HG02610 (cell line): ENCODE data around the gene MKRN3.

Experiments used
- ATAC-seq: cut with Tn5 transposase; IDR thresholded peaks from one replicate; pipeline ENCODE4 v1.9.1; 2021; ENCODE audit warnings: mild to moderate bottlenecking, moderate library complexity; ENCODE audit not compliant: unreplicated experiment

The MKRN3 gene

DNA sequence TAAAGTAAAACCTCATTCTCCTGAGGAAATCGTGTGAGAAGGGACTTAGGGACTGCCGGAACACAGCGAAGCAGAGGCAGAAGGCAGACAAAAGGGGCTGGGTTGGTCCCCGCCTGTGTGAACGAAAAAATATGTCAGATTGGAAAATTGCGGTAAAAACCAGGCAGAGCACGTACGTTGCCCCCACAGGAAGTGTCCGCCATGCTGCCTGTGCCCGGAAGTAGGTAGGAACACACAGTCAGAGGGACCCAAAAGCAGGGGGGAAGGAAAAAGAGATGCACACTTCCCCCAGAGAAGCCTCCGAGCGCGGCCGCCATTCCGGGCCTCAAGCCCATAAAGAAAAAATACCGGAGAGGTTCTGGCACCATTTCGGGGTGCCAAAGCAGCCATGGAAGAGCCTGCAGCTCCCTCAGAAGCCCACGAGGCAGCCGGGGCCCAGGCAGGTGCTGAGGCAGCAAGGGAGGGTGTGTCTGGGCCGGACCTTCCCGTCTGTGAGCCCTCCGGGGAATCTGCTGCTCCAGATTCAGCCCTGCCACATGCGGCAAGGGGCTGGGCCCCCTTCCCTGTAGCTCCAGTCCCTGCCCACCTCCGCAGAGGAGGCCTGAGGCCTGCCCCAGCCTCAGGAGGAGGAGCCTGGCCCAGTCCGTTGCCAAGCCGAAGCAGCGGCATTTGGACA lies at the start of gene MKRN3:
Gene MKRN3, plus strand, starts transcription at position 280 of the 676 bp plus-strand sequence. Its CDS starts 109 bp downstream, at position 389.
- no peak for ATAC-seq

DNA sequence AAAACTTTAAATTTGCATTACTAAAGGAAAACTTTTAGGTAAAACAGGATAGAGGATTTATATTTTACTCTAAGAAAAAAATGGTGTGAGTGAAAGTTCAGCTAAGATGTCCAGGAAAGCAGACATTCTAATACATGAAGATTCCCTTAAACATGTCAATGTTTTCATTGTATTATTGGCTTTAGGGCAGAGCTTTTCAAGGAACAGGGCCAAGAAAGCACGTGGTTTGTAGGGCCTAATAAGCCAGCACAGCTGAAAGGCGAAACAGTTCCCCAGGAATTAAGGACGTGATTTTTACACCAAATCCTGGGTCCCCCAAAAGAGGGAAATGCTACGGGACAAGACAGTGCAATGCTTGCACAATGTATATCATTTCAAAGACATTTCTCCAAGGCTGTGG lies 48.6 kb upstream of the MKRN3 start:
- no peak for ATAC-seq

DNA sequence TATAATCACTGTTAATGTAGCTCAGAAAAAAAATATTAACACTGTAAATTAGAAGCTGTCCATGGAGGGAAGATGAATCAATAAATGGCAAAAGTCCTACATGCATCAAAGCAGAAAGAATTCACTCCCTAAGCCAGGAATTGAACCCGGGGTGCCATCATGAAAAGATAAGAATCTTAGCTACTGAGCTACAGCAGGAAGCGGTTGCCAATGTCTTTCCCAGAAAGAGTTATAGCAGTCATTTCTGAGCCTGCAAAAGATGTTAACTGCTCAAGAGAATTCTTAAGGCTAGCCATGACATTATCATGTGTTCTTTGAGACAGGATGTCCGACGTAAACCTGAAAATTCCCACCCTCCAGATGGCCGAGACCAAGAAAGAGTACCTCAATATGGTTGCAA lies 47.4 kb upstream of the MKRN3 start:
- no peak for ATAC-seq

DNA sequence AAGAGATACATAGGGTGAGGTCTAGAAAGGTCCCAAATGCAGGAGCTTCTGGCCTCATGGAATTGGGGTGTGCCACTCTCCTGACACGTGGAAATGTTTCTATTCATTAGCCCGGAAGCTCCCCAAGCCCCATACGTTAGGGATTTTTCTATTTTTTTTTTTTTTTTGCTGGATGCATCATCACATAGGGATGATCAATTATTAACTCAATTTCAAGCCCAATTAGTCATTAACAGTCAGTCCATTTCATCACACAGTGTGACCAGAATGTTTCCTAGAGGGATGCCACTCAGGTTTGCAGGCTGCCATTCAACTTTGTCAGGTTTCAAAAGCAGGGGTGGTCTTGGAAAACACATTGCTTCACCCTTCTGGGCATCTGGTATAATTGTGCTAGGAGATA lies 40.7 kb upstream of the MKRN3 start:
- ATAC-seq: no peak

DNA sequence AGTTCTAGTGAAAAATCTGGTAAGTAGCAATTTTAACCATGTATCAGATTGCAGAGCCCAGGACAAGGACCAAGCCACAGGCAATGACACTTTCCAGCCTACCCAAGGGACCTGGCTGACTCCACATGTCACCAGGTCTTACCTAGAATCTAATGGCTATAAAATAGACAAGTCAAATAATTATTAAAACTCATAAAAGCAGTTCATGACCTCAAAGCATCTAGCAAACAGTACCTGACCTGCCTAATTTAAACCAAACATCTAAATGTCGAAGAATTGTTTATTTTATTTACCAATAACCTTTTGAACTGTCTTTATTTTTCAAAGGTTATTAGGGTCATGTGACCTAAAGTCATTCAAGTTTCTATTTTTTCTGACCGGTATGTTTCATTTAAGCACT lies 35.6 kb upstream of the MKRN3 start:
- no peak for ATAC-seq

DNA sequence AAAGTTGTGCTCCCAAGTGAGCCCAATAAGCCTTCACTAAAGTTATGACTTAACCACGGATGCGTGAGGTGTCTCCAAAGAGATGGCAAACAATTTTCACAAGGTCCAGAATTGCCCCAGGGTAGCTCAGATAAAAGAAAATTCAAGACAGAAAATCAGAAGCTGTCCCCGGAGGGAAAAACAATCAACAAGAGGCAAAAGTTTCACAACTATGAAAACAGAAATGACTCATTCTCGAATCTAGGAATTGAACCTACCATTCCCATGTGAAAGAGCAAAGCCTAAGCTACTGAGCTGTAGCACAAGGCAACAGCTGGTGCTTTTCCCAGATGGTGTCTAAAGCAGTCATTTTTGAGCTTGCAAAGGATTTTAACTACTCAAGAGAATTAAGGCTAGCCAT lies 33.5 kb upstream of the MKRN3 start:
- ATAC-seq: no peak

DNA sequence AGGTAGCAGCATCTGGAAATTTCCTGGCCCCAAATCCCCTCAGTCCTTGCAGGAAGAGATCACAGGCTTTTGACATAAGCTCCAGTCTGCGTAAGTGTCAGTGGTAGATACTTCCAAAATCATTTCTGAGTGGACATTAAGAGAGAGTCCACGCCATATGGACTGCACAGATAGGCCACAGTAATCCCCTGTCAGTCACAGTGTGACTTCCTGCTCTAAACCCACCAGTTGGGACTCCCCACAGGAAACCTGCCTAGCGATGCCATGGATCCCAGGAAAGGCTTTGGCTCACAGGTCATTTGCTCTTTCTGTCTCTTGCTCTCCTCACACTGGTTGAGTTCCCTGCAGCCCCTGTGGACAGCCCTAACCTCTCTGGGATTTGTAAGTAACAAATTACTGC lies 28.8 kb upstream of the MKRN3 start:
- ATAC-seq: no peak

DNA sequence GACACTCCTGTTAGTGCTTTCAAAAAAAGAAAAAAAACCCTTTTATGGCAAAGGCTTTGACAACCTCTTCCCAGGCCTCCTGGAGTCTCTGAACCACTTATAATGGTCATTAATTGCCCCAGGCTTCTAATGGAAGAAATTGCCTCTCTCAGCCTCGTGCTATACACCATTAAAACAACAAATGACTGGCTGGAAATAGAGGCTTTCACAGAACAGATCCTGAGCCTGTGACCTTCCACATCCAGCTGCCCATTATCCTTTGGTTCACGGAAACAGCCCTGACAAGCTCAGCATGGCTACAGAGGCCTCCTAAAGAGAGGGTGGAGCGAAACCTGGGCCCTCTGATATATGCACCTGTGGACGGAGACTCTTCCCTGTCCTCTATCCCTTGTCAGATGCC lies 26.8 kb upstream of the MKRN3 start:
- ATAC-seq: no peak

DNA sequence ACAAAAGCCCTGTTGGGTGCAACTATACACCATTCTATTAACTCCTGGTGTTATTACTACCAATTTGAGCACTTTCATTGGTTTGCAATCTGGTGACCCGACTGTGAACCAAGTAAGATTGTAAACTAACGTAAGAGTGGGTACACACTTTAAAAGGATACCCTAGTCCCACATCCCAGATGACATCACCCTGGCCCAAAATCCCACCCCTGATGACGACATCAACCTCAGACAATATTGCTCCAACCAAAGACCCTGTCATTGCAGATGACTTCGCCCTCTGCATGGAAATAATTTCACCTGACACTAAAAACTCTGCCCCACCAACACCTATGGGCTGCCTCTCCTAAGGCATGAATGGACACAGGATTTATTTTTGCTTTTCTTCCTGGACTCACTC lies 25.6 kb upstream of the MKRN3 start:
- ATAC-seq: no peak

DNA sequence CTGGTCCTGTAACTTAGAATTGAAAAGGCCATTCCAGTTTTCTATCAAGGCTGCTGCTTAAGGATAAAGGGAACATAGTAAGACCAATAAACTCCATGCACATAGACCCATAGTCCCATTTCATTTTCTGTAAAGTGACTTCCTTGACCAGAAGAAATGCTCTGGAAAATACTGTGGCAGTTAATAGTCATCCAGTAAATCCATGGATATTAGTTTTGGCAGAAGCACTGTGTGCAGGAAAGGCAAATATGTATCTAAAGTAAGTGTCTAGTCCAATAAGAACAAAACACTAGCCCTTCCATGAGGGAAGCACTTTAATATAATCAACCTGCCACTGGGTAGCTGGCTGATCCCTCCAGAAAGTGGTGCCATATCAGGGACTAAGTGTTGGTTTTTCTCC lies 19.3 kb upstream of the MKRN3 start:
- ATAC-seq: no peak

DNA sequence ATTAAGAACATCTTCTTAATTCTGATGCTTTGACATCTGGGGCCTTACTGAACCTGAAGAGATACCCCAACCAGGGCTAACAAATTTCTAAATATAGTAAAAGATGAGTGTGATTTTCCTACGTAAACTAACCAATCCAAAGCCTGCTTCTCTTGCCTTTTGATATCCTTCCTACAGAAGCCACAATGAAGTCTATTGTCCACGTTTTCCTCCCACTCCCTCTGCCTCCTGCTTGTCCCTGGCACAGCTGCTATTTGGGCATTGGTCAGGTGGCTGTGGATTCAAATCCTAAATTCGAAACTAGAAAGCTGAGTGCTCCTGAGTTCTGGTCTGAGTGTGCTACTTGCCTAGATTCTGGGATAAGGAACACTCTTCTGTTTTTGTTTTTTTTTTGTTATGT lies 17.4 kb upstream of the MKRN3 start:
- no peak for ATAC-seq

DNA sequence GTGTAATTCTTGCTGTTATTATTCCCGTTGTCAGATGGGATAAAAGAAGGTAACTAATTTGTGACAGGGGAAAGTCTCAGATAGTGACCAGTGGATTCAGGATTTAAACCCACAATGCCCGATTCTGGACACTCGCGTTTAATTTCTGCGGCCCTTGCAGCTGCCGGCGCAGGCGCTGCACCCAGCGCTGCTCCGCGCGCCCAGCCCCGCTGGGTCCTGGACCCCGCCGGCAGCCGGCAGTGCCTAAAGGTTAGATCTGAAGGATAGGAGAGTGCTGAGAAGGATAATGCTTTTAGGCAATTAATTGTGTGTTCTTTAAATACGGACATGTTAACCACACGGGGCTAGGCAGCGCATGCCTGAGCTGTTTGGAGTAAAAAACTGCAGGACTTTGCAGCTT lies 3.6 kb upstream of the MKRN3 start:
- no peak for ATAC-seq

DNA sequence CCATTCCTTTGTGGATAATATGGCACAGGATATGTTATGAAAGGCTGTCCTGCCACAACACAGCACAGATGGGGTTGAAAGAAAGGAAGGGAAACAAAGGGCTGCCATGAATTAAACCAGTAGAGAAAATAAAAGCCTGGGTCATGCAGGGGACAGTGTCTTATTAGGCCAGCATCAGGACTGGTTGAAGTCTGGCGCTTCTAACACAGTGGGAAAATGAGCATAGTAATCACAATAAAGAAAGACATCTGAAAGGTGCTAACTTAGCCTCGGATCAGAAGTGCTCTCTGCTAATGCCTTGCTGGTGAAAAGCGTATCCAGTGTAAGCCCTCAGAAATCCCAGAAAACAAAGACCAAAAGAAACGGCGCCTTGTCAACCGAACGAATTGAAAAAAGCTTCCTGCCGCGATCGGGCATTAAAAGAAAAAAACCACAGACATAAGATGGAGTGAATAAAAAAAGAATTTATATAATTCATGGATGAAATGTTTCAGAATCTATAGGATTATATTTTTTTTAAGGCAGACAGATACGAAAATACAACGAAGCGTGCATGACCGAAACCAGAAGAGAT lies 566 bp upstream of the MKRN3 start:
- no peak for ATAC-seq

DNA sequence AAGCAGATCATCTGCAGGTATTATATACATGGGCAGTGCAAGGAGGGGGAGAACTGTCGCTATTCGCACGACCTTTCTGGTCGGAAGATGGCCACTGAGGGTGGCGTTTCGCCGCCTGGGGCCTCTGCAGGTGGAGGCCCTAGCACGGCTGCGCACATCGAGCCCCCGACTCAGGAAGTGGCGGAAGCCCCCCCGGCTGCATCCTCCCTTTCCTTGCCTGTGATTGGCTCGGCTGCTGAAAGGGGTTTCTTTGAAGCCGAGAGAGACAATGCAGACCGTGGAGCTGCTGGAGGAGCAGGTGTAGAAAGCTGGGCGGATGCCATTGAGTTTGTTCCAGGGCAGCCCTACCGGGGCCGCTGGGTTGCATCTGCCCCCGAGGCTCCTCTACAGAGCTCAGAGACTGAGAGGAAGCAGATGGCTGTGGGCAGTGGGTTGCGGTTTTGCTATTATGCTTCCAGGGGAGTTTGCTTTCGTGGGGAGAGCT lies 639 bp downstream of the MKRN3 start:
- no peak for ATAC-seq

DNA sequence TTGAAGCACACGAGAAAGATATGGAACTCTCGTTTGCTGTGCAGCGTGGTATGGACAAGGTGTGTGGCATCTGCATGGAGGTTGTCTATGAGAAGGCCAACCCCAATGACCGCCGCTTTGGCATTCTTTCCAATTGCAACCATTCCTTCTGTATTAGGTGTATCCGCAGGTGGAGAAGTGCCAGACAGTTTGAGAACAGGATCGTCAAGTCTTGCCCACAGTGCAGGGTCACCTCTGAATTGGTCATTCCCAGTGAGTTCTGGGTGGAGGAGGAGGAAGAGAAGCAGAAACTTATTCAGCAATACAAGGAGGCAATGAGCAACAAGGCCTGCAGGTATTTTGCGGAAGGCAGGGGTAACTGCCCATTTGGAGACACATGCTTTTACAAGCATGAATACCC lies 1.2 kb downstream of the MKRN3 start:
- ATAC-seq: no peak

DNA sequence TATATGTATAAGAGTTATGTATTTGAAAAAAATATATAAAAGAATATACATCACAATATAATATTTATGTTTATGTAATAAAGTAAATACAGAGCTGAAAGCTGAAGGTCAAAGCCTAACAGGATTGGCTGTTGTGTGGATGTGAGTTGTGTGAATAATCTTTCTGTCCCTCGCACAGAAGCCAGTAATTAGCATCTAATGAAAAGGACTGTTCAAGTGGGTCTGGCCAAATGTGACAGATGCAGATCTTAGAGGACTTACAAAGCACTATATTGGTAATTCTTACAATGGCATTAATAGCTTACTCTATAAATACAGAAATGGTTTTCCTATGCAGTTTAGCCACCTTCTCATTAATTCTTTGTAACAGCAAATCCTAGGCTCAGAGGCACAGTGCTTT lies 2.4 kb downstream of the MKRN3 start:
- no peak for ATAC-seq

DNA sequence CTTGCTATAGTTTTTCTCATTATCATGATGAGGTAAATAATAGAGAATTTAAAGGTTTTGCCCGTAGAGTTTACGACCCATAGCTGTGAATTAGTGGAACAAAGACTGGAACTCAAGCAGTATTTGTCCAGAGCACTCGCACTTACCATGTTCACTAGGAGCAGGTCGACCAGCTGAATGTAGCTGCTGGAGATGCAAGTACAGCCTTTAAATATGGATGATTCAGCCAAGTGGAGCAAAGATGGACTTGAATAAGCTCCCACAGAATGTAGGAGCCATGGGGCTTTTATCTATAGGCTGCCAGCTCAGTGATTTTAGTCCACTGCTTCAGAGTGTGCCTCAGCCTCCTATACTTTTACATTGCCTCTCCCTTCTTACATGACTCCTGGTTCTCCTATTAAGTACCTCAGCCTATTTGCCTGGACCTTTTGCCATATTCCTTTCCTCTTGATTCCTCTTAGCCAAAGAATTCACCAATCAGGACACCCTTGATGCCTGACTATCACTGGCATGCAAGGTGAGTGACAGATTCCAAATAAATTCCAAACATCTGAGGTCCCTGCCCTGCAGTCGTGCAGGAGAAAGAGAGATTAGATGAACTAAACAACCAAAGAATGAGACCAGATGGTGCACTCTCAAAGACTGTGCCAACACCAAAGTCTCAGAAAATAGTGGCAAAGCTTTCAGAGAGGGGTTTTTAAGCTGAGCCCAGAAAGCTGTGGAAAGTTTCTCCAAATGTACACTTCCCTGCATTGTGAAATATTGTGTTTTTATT lies 3.9 kb downstream of the MKRN3 start:
- no peak for ATAC-seq

DNA sequence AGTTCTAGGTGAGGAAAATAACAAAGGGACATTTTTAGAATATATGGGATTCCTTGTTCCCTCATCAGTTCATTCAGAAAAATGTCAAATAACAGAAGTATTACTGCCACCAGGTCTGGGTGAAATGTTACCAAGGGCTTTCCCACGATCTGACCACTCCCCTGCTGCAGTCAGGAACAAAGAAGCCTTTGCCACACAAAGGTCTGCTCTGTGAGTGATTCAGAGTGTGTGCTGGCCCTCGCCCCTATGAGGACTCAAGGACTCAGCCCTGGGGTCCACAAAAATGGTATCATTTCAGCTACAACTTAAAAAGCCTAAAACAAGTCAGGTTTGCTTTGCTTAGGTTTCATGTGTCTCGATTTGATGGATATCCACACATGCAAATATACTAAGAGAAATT lies 5.0 kb downstream of the MKRN3 start:
- no peak for ATAC-seq

DNA sequence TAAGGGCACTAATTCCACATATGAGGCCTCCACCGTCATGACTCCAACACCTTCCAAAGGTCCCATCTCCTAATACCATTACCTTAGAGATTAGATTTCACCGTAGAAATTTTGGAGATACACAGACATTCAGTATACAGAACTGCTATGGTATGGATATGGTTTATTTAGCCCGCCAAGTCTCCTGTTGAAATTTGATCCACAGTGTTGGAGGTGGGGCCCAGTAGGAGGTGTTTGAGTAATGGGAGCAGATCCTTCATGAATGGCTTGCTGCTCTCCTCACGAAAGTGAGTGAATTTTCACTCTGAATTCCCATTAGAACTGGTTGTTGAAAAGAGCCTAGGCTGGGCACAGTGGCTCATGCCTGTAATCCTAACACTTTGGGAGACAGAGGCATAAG lies 7.4 kb downstream of the MKRN3 start:
- ATAC-seq: no peak

DNA sequence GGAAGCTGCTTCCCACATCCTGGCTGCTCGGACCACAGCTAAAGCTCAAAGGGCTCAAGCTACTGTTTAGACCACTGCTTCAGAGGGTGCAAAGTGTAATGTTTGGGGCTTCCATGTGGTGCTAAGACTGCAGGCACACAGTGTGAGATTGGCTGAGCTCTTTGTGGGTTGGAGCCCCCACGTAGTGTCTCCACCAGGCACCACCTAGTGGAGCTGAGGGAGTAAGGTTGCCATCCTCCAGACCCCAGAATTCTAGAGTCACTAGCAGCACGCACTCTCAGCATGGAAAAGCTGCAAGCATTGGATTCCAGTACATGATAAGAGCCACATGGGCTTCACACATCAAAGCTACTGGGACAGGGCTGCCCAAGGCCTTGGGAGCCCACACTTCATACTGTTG lies 9.3 kb downstream of the MKRN3 start:
- no peak for ATAC-seq

DNA sequence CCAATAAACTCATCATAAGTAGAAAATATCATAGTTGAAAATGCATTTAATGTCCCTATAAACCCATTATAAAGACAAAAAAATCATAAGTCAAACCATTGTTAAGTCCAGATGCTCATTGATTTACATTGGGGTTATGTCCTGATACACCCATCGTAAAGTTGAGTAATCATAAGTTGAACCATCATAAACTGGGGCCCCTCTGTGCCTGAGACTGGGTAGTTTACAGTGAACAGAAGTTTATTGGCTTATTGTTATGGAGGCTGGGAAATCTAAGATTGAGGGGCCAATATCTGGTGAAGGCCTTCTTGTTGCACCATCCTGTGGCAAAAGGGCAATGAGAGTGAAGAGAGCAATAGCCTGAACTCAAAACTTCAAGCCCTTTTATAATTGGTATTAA lies 10.6 kb downstream of the MKRN3 start:
- ATAC-seq: no peak

DNA sequence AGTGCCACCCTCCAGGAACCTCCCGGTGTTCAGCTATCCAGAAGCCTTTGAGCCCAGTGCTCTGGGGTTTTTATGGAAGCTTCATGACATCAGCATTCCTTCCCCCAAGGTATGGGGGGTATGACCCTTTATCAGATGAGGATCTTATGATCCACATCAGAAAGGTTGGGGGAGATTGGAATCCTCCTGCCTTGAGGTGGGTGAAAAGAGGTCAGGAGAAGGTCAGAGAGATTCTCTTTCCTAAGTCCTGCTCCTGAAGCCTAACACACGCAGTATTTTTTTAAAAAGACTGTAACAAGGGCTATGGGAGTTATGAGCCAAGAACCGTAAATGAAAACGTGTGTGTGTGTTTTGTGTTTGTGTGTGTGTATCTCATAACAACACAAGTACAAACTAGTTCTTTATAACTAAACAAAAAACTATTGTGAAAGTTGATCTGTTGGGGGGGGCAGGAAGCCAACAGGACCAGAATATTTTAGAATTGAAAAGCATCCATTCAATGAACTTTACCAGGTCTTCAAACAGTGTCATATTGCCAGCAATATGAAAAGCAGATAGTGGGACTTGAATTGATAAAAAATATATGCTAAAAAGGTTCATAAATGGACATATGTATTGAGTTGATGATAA lies 13.2 kb downstream of the MKRN3 start:
- no peak for ATAC-seq
